RWPE1 (cell line): ENCODE measurements around the gene PRPF6.
A peak's percentile ranks its signal among the peaks of the same experiment; 100 is the strongest.

ENCODE experiments used
- CTCF ChIA-PET: fragments of 350-600 bp; sonication (Branson Sonifier 250); formaldehyde crosslinking; extraction: SDS; loops from one replicate; lab custom pipeline; 2021; lab: Yijun Ruan, JAX
- POLR2A ChIA-PET: fragments of 400-600 bp; formaldehyde crosslinking; extraction: SDS; loops from one replicate; lab custom pipeline; 2020; ENCODE audit warnings: antibody characterized with exemption; ENCODE audit not compliant: low non-redundant PET; lab: Yijun Ruan, JAX
- DNase-seq: peaks from one replicate; pipeline ENCODE4 v3.0.0; 2012; ENCODE audit warnings: low spot score
- H3K27ac ChIP-seq: fragments of 450-650 bp; 2 replicates; pipeline ENCODE4 v1.5.1; 2017
- TF ChIP-seq, protein P1 (sequence below): fragments of 450-650 bp; conservative IDR thresholded peaks from 2 replicates; pipeline ENCODE4 v1.5.1; 2017; ENCODE audit warnings: low read depth, mild to moderate bottlenecking

Gene PRPF6

DNA sequence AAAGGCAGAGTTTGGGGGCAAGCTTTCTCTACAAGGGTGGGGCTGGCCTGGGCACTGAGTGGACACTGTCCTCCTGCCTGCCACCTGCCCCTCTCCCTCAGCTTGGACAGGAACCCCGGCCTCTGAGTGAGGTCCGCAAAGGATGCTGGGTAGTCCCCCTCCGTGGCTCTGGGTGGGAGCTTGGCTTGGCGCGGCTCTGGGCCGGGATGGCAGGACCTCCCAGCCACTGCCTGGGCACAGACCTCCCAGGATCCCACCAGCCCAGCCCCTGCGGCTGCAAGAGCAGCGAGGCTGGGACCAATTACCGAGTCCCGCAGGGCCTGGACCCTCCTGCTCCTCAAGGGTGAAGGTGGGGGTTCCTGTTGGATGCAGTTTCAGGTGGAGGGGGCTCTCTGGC is 71.4 kb downstream of the PRPF6 start:
- TF ChIP-seq, protein P1, sequence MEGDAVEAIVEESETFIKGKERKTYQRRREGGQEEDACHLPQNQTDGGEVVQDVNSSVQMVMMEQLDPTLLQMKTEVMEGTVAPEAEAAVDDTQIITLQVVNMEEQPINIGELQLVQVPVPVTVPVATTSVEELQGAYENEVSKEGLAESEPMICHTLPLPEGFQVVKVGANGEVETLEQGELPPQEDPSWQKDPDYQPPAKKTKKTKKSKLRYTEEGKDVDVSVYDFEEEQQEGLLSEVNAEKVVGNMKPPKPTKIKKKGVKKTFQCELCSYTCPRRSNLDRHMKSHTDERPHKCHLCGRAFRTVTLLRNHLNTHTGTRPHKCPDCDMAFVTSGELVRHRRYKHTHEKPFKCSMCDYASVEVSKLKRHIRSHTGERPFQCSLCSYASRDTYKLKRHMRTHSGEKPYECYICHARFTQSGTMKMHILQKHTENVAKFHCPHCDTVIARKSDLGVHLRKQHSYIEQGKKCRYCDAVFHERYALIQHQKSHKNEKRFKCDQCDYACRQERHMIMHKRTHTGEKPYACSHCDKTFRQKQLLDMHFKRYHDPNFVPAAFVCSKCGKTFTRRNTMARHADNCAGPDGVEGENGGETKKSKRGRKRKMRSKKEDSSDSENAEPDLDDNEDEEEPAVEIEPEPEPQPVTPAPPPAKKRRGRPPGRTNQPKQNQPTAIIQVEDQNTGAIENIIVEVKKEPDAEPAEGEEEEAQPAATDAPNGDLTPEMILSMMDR: no peak
- H3K27ac ChIP-seq: peak overlapping the region; percentile 4; the same call in 1 of the 2 replicates
- ChIA-PET CTCF (interaction anchor here (0.6 to 5.6 kb wide), 4 partner anchors 13 to 394 kb away, joined by 3 to 96 read pairs (median 4); no protein-coding TSS in a partner anchor), POLR2A (interaction anchor here (1.9 kb wide), 1 partner anchor 11 kb away, joined by 8 read pairs; the partner anchor contains the start of gene TCEA2)
- no peak for DNase-seq

DNA sequence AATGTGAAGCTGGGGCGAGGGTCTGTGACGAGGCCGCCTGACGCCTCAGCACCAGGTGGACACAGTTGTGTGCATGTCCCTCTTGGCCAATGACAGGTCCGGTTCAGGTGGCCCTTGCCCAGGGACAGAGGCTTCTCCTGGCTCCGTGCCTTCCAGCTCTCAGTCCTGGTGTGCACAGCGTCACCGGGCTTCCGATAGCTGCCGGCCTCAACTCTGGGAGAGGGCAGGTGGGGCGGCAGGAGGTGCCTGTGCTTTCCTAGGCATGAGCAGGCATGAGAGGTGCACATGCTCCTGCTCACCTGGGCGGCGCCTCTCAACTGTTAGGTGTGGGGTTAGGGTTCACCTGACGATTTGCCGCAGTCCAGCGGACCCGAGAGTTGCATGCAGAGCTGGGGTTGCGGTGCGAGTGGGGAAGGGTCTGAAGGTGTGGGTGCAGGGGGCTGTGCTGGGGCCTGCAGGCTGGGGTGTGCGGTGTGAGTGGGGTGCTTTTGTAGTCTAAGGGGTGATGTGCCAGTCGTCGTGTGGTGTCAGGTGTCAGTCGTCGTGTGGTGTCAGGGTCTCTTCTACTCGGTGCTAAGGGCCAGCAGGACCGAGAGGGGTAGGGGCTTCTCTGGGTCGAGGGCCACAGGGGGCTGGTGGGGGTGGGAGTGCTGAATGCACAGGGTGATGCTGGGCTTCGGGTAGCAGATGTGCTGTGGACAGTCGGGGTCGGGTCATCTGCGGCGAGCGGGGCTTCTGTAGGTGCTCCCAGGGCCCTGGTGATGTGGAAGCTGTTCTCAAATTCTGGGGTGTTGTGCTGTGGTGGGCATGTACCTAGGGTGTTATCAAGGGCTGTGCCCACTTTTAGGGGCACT is 72.3 kb downstream of the PRPF6 start:
- ChIA-PET CTCF (interaction anchor here (0.5 to 5.6 kb wide), 7 partner anchors 8 to 589 kb away, joined by 3 to 96 read pairs (median 3); no protein-coding TSS in a partner anchor), POLR2A (interaction anchor here (1.9 kb wide), 1 partner anchor 10 kb away, joined by 8 read pairs; the partner anchor contains the start of gene TCEA2)
- peak overlapping the region; percentile 53 for H3K27ac ChIP-seq
- DNase-seq: no peak
- TF ChIP-seq, protein P1: no peak

DNA sequence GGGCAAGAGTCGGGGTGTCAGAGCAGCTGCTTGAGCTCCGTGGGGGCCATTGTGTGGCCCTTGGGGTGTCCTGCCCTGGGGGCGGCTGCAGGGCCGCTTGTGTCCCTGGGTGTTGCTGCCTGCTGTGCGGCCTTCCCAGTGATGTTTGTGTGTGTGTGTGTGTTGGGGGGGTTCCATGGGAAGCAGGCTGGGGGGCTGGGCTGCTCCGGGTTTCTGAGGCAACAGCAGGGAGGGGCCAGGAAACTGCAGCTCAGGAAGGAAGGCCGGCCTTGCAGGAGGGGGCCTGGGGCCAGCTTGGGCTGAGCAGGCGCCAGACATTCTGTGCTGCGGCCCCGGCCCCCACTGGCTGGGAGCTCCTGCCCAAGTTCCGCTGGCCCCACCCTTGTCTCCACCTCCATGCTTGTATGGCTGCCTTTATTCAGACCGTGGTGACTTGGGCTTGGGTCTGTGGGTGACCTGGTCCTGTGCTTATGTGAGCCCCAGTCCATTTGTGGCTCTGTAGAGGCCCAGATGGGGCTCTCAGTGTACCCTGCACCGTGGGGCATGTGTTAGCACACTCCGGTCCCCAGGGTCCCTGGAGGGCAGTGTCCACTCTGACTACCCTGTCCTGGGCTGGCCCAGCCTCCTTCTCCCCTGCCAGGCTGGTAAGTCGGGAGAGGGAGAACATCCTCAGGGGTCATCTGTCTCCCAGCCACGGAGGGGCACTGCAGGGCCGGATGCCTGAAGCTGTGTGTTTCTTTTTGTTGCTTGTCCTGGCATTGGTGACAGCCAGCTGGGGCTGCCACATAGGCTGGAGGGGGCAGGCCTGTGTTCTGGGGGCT is 73.1 kb downstream of the PRPF6 start:
- ChIA-PET CTCF (interaction anchor here (0.6 to 5.6 kb wide), 4 partner anchors 9 to 27 kb away, joined by 3 to 96 read pairs (median 4); no protein-coding TSS in a partner anchor), POLR2A (interaction anchor here (0.5 to 1.9 kb wide), 3 partner anchors 9 to 83 kb away, joined by 3 to 8 read pairs (median 8); partner anchors contain the start of gene TCEA2)
- TF ChIP-seq, protein P1: no peak; the same call in 1 of the 2 replicates
- peak overlapping the region; percentile 53 for H3K27ac ChIP-seq
- DNase-seq: no peak

DNA sequence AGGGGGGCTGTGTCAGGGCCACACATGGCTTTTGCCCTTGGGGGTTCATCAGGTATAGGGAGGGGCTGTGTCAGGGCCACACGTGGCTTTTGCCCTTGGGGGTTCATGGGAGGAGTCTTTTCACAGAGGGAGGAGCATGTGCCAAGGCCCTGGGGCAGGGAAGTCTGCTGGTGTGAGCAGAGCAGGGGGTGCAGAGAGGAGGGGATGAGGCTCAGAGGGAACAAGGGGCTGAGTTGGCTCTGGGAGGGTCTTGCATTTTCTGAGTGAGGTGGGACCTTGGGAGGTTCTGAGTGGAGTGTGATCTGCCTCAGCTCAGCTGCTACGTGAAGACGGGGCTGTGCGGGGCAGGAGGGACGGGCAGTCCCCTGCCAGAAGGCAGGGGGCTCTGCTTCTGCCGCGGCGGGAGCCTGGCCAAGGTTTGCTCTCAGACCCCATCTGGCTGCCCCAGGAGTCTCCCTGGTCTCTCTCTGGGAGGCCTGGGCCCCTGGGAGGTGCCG is 74.5 kb downstream of the PRPF6 start:
- CTCF ChIA-PET: interaction anchor here (0.6 to 5.6 kb wide), 2 partner anchors 10 to 16 kb away, joined by 3 to 96 read pairs; no protein-coding TSS in a partner anchor
- DNase-seq: no peak
- POLR2A ChIA-PET: no interaction called here
- TF ChIP-seq, protein P1: no peak
- peak overlapping the region; percentile 53; the same call in 1 of the 2 replicates for H3K27ac ChIP-seq

DNA sequence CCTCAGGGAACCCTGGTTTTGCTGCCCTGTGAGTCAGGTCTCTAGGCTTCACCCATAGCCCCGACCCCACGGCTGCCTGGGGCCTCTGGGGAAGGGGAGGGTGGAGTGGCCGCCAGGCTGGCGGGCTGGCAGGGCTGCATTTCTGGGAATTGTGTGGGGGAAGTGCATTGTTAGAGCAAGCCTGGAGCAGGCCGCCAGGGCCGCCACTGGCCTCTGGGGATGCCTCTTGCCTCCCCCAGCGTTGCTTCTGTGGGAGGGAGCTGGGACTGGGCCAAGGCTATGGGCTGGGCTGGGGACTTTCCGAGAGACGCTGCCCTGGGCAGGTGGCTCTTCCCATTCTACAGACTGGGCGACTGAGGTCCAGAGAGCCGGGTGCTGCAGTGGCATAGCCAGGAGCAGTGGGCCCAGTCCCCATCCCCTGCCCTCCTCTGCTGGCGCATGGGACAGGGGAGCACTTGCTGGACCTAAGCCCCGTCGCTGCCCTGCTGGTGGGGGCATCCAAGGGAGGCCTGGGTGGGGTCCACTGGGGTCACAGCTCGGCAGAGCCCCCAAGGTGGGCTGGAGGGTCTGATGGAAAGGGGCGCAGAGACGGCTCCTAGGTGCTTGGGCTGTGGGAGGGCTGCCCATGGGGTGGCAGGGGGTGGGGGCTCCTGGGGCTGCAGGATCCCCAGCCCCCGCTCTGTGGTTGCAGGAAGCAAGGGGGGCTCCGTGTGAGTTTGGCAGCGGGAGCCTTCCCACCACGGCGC is 75.1 kb downstream of the PRPF6 start:
- TF ChIP-seq, protein P1: no peak
- ChIA-PET CTCF (interaction anchor here (0.6 to 1.6 kb wide), 3 partner anchors 9 to 17 kb away, joined by 3 to 9 read pairs (median 6); no protein-coding TSS in a partner anchor), POLR2A (no interaction called here)
- H3K27ac ChIP-seq: no peak overlapping the region
- DNase-seq: no peak
